Effector CD8-positive, alpha-beta T cell (primary cell): ENCODE measurements around the gene CST7.

Experiments
- DNase-seq: peaks from one replicate; lab custom pipeline; 2025; lab: John Stamatoyannopoulos, UW

The CST7 gene

GRCh38 chr20:24964506-24964840 lies 15.4 kb downstream of the CST7 start:
- no peak for DNase-seq

DNA sequence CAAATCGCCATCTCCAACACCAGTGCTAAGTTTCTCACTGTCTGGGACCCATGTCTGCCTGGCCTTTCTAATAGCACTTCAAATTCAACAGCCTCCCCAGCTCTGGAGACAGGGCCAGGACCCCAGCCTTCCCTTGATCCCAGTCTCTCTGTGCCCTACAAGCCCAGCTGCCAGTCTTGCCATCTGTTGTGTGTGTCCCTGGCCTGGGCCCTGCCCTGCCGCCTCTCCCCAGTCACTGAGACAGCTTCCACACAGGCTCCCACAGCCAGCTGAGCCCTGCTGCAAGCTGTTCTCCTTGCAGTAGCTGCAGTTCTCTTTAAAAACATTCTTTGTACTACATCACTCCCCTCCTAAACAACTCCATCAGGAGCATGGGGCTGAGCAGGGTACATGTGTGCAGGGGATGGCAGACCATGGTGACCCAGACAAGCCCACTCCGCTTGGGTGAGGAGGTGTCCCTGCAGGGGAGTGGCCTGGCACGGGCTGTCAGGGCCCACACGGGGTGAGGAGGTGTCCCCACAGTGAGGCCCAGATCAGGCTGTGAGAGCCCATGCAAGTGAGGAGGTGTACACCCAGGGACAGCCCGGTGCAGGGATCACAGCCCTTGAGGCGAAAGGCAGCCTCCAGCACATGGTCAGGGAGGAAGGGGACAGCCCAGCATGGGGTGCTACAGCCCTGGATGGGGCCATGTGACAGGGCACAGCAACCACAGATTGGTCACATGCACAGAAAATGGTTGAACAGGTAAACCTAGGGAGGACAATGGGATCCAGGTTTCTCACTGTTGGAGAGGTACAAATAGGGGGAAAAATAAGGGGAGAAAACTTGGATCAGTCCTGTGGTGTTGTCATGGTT lies 16.2 kb downstream of the CST7 start:
- no peak for DNase-seq

- DNase-seq = no peak
These were observed 17.4 kb downstream of the CST7 start for GRCh38 chr20:24966317-24967012.

GRCh38 chr20:24968278-24968800 lies 19.3 kb downstream of the CST7 start:
- no peak for DNase-seq

- DNase-seq = no peak
These were observed 20.3 kb downstream of the CST7 start for GRCh38 chr20:24969186-24970029.

DNA sequence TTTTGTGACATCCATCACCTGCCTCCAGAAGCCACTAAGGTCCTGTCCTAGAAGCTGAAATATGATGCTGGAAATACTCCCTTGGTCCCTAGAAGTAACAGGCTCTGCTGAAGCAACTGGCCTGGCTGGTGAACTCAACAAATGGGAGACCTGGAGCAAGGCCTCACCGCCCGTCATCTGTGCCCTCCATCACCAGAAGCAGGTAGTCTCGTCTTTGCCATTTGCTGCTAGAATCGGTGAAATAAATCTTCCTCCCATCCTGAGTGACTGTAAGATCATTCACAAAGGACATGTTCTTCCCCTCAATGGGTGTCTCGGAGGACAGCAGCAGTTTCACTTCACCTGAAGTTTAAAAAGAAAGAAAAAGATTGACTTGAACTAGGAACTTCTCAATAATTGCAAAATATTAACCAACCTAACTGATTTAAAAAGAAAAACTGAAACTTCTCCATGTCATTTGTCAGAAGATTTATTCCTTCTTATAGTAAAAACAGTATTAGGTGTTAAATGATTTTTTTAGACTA lies 21.0 kb downstream of the CST7 start:
- no peak for DNase-seq

DNA sequence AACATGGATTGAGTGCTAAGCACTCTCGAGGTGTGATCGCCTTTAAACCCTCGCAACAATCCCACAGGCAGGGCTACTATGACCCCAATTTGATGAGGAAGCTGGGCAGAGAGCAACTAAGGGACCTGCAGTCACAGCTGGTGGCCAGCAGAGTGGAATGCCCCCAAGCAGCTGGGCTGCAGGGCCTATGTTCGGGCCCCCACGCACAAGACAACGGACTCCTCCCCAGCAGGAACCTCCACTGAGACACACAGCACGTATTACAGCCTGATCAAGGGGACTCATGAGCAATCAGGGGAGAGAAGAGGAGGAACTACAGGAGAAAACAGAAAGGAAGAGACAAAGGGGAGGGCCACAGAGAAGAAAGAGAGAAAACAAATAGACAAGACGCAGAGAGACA lies 21.7 kb downstream of the CST7 start:
- DNase-seq = no peak

GRCh38 chr20:24971376-24972101 lies 22.5 kb downstream of the CST7 start:
- no peak for DNase-seq

GRCh38 chr20:24972341-24972740 lies 23.3 kb downstream of the CST7 start:
- DNase-seq = no peak

DNA sequence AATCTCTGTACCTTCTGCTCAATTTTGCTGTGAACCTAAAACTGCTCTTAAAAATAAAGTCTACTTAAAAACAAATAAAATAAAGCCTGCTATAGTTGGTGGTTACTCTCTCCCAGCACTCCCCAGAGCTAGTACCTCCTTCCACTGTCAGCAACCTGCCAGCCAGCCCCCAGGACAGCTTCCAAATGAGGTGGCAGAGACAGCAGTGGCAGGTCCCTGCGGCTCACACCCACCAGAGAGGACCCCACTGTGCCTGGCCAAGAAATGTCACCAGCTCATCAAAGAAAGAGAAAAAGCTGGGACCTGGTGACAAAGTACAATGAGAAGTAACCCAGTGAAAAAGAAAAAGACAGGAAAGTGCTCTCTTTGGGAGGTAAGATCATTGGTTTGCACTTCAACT lies 28.3 kb downstream of the CST7 start:
- no peak for DNase-seq

DNA sequence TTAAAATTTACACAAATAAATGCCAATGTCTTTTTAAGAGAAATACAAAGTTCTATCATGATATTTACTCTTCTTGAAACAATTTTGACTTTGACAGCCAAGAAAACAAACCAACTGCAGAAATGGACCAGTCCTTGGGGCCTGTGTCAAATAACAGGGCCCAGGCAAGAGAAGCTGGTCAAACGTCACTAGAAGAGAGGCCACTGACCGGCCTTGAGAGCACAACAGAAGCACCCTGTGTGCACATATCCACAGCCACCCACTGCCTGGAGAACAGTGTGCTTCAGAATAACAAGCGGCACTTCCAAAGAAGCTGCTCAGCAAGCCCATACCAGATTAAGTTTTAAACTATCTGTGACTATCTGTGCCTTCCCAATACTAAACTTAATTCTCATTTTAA lies 28.7 kb downstream of the CST7 start:
- DNase-seq = no peak

DNA sequence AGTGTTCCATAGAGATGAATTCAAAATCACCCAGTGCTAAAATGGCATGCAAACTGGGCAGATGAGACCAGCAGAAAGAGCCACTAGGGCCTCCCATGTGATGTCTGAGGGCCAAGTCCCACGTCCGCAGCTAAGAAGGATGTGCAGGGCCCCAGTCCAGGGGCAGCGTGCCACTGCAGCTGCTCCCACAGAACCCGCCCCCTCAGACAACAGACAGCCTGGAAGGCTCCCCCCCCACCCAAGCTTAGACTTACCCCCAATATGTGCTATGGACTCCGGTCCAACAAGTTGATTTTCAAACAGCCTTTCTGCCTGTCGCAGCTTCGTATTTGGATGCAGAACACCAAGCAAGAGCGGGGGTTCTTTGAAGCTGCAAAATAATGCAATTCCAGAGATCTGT lies 29.4 kb downstream of the CST7 start:
- DNase-seq = no peak

DNA sequence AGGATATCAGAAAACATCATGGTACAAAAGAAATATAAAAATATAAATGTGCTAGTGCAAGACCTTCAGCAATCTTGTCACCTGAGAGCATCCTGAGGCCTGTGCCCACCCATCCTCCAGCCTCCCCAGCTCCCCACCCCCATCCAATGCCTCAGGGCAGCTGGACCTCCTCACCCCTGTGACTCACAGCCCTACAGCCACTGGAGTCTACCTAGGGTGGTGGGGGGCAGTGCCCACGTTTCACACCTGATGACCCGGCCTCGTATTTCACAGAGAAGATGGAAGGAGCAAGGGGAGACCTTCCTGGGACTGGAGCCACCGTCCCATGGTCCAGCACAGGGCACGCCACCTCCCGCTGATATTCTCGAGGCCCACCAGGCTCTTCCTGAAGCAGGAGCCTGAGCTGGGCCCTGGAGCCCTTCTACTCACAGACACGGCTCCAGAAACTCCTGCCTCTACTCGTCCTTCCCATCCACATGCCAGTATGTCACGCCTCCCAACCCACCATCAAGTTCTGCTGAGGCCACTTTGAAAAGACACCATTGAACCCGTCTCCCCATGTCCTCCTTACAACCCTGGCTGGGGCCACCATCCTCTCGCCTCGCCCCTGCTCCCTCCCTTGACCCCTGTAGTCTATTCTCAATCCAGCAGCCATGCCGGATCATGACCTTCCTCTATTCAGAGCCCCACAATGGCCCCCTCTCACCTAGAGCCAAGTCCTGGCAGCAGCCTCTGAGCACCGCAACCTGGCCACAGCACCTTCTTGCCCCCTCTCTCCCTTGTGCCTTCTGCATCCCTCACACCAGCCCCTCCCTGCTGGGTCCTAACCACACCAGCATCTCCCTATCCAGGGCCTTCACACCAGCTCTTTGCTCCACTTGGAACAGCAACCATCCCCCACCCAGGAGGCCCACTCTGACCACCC lies 30.2 kb downstream of the CST7 start:
- DNase-seq = no peak

DNA sequence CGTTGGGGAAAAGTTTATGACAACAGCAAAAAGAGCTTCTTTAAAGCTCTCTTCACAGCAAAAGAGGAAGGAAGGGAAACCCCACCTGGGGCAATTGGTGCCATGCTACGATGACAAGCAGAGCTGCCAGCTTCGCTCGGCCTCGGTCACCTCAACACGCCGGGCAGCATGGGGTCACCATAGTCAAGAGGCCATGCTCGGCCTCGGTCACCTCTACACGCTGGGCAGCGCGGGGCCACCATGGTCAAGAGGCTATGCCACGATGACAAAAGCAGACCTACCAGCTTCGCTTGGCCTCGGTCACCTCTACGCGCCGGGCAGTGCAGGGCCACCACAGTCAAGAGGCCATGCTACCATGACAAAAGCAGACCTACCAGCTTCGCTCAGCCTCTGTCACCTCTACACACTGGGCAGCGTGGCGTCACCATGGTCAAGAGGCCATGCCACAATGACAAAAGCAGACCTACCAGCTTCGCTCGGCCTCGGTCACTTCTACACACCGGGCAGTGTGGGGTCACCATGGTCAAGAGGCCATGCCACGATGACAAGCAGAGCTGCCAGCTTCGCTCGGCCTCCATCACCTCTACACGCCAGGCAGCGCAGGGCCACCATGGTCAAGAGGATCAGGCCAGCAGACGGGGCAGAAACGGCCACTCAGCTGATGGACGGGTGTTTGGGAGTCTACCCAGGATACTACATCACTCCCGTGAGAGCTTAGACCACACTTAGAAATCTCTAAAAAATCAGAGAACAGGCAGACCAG lies 31.4 kb downstream of the CST7 start:
- DNase-seq = no peak

GRCh38 chr20:24981282-24981681 lies 32.2 kb downstream of the CST7 start:
- DNase-seq = no peak

GRCh38 chr20:24981790-24982189 lies 32.7 kb downstream of the CST7 start:
- DNase-seq = no peak

DNA sequence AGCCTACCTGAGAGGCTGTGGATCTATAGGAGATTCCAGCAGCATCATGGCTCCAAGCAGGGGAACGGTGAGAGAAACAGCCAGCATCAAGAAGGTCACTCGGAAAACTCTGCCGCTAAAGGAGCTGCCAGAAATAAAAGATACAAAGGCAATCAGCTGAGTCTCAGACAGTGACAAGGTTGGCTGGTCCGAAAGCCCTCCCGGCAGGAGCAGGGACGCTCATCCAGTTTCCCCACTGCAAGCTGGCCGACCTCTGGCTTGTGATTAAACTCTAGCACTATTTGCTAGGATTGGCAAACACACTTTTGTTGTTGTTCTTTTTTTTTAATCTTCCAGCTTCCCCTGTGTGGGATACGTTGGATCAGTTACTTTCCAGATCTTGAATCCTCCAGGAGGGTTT lies 34.8 kb downstream of the CST7 start:
- DNase-seq = no peak

DNA sequence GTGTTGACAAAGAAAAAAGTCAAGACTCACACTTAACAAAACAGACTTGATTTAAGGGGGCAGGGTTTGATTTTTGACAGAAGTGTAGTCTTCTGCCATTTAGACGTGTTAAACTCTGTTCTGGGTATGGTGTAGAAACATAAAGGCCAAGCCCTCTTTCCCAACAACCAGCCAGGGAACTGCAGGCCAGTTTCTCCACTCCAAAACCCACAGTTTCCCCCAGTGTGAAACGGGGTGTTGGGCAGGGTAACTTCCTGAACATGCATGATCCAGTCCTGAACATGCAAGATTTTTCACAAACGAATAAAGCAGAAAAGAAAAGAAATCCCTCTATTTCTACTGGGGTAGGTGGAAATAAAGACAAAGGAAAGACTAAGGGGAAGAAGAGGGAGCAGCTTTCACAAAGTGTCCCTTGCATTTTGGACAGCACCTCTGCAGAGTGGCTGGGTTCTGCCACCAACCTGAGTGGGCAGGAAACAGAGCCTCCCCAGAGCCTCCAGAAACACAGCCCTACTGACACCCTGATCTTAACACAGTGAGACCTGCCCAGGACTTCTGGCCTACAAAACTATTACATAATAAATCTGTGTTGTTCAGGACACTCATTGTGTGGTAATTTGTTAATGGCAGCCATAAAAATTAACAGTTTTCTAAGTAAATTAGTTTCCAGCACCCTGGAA lies 36.0 kb downstream of the CST7 start:
- no peak for DNase-seq

- DNase-seq = no peak
These were observed 36.7 kb downstream of the CST7 start for GRCh38 chr20:24985802-24986201.
